Activated T-cell treated with anti-CD3 and anti-CD28 coated beads, Interleukin-2, amount 50 U/mL, for 24 hours (primary cell): ENCODE results near the gene CCDC15.
A peak's percentile ranks its signal among the peaks of the same experiment; 100 is the strongest.

Source experiments
- DNase-seq: peaks from one replicate; pipeline ENCODE4 v3.0.0-alpha.2; 2020
- H3K27ac Mint-ChIP-seq: 2 replicates; pipeline ENCODE4 v1.8.0; 2020; ENCODE audit warnings: mild to moderate bottlenecking, mixed read lengths
- H3K27me3 Mint-ChIP-seq: 2 replicates; pipeline ENCODE4 v1.8.0; 2020; ENCODE audit warnings: mixed read lengths
- H3K36me3 Mint-ChIP-seq: 2 replicates; pipeline ENCODE4 v1.8.0; 2020; ENCODE audit warnings: low read depth, mixed read lengths
- H3K4me1 Mint-ChIP-seq: 2 replicates; pipeline ENCODE4 v1.8.0; 2020; ENCODE audit warnings: low read depth, mixed read lengths
- H3K4me3 Mint-ChIP-seq: 2 replicates; pipeline ENCODE4 v1.8.0; 2020; ENCODE audit warnings: mild to moderate bottlenecking, moderate library complexity, mixed read lengths
- H3K9me3 Mint-ChIP-seq: 2 replicates; pipeline ENCODE4 v1.8.0; 2020; ENCODE audit warnings: mixed read lengths

The CCDC15 gene

DNA sequence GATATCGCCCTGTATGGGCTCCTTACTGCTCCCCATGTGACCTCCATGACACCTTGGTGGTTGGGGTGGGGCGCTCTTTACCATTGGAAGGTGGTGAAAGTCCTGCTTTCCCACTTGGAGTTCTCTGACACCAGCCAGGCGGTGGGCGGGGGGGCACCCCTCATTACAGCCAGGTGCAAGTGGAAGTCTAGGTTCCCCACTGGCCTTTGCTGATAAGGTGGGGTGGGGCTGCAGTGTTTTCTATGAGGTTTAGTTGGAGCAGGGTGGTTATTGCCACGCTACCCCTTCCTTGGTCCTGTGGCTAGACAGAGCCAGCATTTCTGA is 103.7 kb downstream of the CCDC15 start:
- Mint-ChIP-seq H3K27ac (no peak overlapping the region), H3K36me3 (no peaks in the 10 kb centered on the region), H3K9me3 (no peaks in the 10 kb centered on the region), H3K4me3 (no peak overlapping the region), H3K27me3 (peaks cover 10% of the 10 kb centered on the region), H3K4me1 (peaks cover 4% of the 10 kb centered on the region)
- no peak for DNase-seq

DNA sequence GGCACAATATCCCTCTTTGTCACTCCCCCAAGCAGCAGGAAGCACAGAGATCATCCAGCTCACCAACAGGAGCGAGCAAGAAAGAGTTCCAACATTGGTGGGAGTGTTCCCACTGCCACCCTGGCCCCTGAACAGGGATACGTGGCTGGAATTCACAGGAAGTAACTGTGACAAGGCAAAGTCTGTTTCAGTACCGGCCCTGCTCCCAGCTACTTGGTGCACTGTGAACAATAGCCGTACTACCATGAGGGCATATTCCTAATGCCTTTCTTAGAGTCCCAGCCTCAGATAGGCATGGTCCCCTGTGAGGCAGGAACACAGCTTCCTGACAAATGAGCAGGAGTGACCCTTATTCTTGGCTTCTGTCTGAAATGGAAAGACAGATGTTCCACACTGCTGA is 107.3 kb downstream of the CCDC15 start:
- H3K4me1 Mint-ChIP-seq = peaks cover 15% of the 10 kb centered on the region
- no peak for DNase-seq
- H3K9me3 Mint-ChIP-seq = no peaks in the 10 kb centered on the region
- no peak overlapping the region for H3K4me3 Mint-ChIP-seq
- H3K27me3 Mint-ChIP-seq = peaks cover 42% of the 10 kb centered on the region
- H3K36me3 Mint-ChIP-seq = no peaks in the 10 kb centered on the region
- no peak overlapping the region for H3K27ac Mint-ChIP-seq

DNA sequence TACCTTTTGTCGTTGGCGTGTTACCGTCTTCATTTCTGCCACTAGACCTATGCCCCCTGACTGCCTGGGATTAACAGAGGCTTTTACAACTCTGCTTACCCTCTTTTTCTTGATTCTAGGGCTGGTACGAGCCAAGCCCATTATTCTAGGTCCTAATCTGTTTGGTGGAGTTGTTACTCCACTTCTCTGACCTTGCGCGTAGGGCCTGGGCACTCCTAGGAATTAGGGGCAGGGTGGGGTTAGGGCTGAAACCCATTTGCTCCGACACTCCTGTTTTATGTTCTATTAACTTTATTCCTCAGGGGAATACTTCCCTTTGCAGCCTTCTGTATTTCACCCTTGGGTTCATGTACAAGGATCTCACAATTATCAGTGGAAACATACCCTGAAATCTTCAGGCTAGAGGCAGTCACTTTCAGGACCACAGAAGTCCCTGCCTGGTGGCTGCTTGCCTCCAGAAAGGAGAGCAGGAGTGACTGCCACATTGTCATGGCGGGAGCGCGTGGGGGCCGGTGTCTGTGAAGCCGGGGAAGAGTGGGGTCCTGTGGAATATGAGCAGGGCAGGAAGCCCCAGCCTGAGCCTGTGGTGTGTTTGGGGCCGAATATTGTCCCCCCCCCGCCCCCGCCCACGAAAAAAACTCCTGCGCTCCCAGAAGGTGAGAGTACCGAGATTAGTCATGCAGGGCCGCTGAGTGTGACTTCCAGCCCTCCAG is 108.4 kb downstream of the CCDC15 start:
- no peaks in the 10 kb centered on the region for H3K9me3 Mint-ChIP-seq
- peaks cover 15% of the 10 kb centered on the region for H3K4me1 Mint-ChIP-seq
- peak overlapping the region; percentile 52 for H3K27ac Mint-ChIP-seq
- no peak for DNase-seq
- peak overlapping the region; percentile 75 for H3K4me3 Mint-ChIP-seq
- no peaks in the 10 kb centered on the region for H3K36me3 Mint-ChIP-seq
- H3K27me3 Mint-ChIP-seq = peaks cover 44% of the 10 kb centered on the region

DNA sequence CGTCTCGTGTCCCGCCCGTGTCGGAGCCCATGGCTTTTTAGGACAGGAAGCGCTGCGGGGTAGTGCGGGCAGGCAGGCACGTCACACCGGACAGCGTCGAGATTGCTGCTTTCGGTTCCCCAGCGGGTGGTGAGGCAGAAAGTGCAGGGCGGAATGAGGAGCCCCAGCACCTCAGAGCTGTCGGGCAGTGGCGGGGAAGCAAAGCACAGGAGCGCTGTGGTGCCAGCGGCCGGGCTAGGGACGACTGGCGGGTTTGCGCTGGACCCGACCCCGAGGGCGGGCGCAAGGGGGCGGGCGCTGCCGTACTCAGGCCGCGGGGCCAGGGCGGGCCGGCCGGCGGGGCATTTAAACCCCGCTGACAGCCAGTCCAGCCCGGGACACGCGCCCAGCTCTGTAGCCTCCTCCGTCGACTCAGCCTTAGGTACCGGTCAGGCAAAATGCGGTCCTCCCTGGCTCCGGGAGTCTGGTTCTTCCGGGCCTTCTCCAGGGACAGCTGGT is 109.0 kb downstream of the CCDC15 start, which contains the start of gene SLC37A2:
SLC37A2 (plus strand) TSS at position 375 of the 498 bp plus-strand sequence; CDS start at position 438, 63 bp downstream.
- peak; percentile 55 for DNase-seq
- Mint-ChIP-seq H3K27ac (peak within 1 kb of the TSS; percentile 52), H3K4me3 (peak within 1 kb of the TSS; percentile 75), H3K4me1 (peaks cover 15% of the 10 kb centered on the region), H3K27me3 (peaks cover 49% of the 10 kb centered on the region), H3K36me3 (no peaks in the 10 kb centered on the region), H3K9me3 (no peaks in the 10 kb centered on the region)

DNA sequence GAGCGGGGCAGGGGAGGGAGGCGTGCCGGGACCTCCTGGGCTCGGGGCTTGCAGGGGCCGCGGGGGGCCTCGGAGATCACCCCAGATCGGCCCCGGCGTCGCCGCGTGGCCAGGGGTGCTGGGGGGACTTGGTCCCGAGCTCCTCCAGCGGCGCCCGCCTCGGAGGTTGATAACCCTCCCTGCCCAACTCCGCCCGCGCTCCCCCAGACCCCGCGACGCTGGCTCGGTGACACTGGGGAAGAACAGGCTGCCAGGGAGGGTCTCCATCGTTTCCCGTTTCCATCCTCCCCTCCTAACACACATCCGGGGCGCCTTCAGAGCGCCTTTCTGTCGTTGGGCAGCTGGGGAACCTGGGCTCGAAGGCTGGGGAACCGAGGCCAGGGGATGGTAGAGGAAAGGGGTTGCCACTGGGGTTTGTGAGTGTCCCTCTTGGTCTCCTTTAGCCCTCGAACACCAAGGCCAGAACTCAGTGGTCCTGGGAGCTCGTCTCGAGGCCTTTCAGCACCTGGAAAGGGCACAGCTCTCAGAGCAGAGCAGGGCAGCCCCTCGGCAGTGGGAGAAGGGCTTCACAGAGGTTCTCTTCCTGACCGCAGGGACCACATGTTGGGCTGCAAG is 109.5 kb downstream of the CCDC15 start:
- Mint-ChIP-seq H3K27ac (no peak overlapping the region), H3K9me3 (no peaks in the 10 kb centered on the region), H3K36me3 (no peaks in the 10 kb centered on the region), H3K4me3 (peak overlapping the region; percentile 39), H3K27me3 (peaks cover 54% of the 10 kb centered on the region), H3K4me1 (peaks cover 15% of the 10 kb centered on the region)
- no peak for DNase-seq

DNA sequence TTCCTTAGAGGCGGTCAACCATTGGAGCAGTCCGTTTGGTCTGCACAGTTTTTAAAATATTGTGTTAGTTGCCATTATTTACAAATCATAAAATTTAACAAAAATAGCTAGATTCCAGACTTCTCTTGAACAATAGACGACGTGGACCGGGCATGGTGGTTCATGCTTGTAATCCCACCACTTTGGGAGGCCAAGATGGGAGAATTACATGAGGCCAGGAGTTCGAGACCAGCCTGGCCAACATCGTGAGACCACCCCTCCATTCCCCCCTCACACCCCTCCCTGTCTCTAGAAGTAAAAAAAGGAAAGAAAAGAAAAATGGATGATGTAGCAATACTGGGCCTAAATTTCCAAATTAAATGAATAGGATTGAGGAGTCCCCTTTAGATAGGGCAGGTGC is 110.1 kb downstream of the CCDC15 start:
- peaks cover 58% of the 10 kb centered on the region for H3K27me3 Mint-ChIP-seq
- DNase-seq = no peak
- no peaks in the 10 kb centered on the region for H3K9me3 Mint-ChIP-seq
- peak overlapping the region; percentile 12 for H3K4me3 Mint-ChIP-seq
- H3K27ac Mint-ChIP-seq = no peak overlapping the region
- H3K36me3 Mint-ChIP-seq = no peaks in the 10 kb centered on the region
- peaks cover 15% of the 10 kb centered on the region for H3K4me1 Mint-ChIP-seq

DNA sequence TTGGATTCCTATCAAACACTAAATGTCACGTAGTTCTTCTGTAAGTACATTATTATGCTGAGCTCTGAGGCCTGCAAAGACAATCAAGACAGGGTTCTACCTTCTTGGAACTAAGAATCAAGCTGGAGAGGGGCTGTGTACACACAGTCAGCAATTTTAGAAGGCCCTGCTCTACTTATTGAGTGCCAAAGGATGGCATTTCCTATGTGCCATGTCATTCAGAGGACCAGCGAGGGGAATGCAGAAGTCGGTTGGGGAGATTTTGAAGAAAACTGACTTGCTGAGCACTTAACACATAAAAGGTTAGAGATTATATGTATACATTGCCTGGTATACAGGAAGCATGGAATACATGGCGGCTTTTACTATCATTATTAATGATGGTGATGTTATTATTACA is 114.4 kb downstream of the CCDC15 start:
- H3K27ac Mint-ChIP-seq = no peak overlapping the region
- no peak for DNase-seq
- peaks cover 19% of the 10 kb centered on the region for H3K4me1 Mint-ChIP-seq
- no peaks in the 10 kb centered on the region for H3K9me3 Mint-ChIP-seq
- peaks cover 65% of the 10 kb centered on the region for H3K27me3 Mint-ChIP-seq
- H3K4me3 Mint-ChIP-seq = no peak overlapping the region
- no peaks in the 10 kb centered on the region for H3K36me3 Mint-ChIP-seq

DNA sequence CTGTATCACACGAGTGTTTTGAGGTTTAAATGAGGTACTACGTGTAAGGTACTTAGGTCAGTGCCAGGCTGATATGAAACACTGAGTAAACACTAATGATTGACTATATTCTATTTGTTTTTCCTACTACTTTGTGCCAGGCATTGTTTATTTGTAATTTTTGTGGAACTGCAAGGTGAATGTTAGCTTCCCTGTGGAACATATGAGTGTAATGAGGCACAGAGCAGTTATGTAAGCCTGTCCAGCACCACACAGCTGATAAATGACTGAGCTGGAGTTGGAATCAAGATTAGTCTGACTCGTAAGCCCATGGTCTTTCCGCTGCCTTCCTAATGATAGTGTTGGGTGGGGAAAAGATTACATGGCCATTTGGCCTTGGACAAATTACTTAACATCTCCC is 115.0 kb downstream of the CCDC15 start:
- peaks cover 13% of the 10 kb centered on the region for H3K4me1 Mint-ChIP-seq
- no peak overlapping the region for H3K4me3 Mint-ChIP-seq
- H3K27me3 Mint-ChIP-seq = peaks cover 64% of the 10 kb centered on the region
- no peak overlapping the region for H3K27ac Mint-ChIP-seq
- no peaks in the 10 kb centered on the region for H3K36me3 Mint-ChIP-seq
- H3K9me3 Mint-ChIP-seq = no peaks in the 10 kb centered on the region
- no peak for DNase-seq

DNA sequence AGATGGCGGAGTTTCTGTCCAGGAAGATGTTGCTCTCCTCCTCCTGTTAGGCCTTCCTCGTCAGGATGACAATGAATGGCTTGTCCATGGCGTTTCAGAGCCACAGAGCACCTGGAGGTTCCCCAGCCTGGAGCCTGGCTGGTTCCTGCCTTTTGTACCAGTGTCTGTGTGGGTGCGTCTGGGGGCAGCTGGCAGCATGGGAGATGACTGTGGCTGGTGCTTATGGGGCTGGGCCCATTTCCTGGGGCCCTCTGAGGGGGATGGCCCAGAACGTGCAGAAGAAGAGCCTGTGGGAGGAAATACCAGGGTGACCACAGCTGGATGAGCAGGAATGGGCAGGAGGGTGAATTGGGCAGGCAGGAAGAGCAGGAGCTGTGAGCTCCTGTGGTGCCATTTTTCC is 115.8 kb downstream of the CCDC15 start:
- Mint-ChIP-seq H3K4me1 (peaks cover 11% of the 10 kb centered on the region), H3K4me3 (no peak overlapping the region), H3K27ac (no peak overlapping the region), H3K36me3 (no peaks in the 10 kb centered on the region), H3K27me3 (peaks cover 60% of the 10 kb centered on the region), H3K9me3 (no peaks in the 10 kb centered on the region)
- DNase-seq = no peak

DNA sequence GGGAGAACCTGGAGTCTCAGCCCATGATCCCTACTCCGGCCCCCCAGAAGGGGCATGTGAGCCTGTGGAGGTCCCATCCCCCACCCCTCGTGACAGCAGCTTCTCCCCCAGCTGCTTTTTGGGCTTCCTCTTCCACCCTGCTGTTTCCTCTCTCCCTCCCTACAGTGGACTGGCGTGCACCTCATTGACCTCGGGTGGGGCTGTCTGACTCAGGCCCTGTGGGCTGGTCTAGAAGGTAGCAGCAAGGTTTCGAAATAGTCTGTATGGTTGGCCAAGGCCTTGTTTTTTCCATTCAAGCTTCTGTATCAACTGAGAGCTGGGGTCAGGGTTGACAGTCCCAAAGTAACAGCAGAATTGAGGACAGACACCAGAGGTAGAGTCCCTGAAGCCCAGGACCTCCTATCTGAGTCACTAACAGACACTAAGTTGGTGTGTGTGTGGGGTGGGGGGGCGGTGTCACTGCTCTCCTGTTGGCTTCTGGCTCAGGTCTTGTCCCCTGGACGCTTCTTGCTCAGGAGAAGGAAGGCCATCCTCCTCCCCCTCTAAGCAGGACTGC is 116.8 kb downstream of the CCDC15 start:
- Mint-ChIP-seq H3K4me3 (no peak overlapping the region), H3K27ac (no peak overlapping the region)

DNA sequence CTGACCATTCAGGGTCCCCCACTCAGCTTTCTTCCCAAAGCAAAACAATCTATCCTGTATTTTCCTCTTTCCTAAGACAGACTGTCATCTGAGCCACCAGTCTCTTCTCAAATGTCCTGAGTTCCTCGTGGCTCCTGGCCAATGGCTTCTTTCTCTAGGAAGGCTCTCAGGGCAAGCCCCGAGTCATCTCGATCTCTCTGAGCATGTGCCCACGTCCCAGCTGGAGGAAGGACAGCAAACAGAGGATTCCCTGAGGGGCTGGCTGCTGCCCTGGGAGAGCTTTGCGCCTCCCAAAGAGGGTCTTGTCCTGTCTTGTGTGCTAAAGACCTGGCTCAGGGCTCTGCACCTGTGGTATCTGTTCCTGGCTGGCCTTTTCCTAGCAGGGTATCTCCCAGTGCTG is 117.4 kb downstream of the CCDC15 start:
- no peak overlapping the region for H3K27ac Mint-ChIP-seq
- H3K9me3 Mint-ChIP-seq = no peaks in the 10 kb centered on the region
- H3K36me3 Mint-ChIP-seq = no peaks in the 10 kb centered on the region
- DNase-seq = peak; percentile 14
- peaks cover 11% of the 10 kb centered on the region for H3K4me1 Mint-ChIP-seq
- peaks cover 43% of the 10 kb centered on the region for H3K27me3 Mint-ChIP-seq
- no peak overlapping the region for H3K4me3 Mint-ChIP-seq

More for the DNA sequence above, 116.8 kb downstream of the CCDC15 start:
- peaks cover 11% of the 10 kb centered on the region for H3K4me1 Mint-ChIP-seq
- H3K9me3 Mint-ChIP-seq = no peaks in the 10 kb centered on the region
- H3K27me3 Mint-ChIP-seq = peaks cover 50% of the 10 kb centered on the region
- peak; percentile 32 for DNase-seq
- H3K36me3 Mint-ChIP-seq = no peaks in the 10 kb centered on the region

DNA sequence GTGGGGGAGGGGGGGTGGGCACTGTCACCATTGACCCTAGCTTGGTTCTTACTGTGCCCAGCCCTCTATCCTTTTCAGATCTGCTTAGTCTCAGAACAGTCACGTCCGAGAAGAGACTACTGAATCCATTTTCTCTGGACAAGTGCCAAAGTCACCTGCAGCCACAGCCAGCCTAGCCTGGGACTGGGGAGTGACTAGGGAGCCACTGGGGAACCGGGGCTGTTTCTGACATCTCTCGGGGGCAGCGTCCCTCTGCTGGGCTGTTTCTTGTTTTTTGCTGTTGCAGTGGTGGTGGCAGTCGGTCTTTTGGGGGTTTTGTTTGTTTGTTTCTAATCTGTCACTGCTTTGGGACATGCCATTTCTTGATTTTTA is 117.8 kb downstream of the CCDC15 start:
- Mint-ChIP-seq H3K9me3 (no peaks in the 10 kb centered on the region), H3K4me1 (peaks cover 11% of the 10 kb centered on the region), H3K27ac (no peak overlapping the region), H3K4me3 (no peak overlapping the region), H3K36me3 (no peaks in the 10 kb centered on the region), H3K27me3 (peaks cover 43% of the 10 kb centered on the region)
- no peak for DNase-seq

DNA sequence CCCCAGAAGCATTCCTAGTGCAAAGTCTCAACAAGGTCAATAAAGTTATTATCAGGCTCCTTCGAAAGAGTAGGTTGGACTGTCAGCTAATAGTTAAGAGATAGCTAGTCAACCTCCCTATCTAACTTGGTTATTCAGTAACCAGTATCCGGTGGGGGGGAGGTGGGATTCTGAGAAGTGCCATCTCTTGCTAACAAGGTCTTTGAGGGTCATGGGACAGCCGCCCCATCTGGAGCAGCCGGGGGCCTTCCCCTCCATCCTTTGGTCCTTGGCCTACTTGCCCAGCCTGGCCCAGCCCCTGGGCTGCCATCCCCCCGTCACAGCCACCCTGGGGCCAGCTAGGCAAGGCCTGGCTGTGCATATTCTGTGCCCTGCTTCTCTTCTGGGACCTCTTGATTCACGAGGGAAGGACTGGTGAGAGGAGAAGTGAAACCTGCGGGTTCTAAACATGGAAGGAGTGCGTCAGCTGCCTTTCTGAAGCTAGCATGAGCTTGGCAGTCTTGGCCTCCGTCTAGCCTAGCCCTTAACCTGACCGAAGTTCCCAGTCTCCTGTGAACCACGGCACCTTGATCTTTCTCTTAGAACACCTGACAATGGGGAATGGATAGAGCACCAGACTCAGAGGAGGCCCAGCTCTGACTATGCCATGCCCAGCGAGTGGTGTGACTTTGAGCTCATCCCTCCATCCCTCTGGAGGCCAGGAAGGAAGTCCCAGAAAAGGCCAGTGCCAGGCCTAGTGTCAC is 118.4 kb downstream of the CCDC15 start:
- Mint-ChIP-seq H3K4me3 (no peak overlapping the region), H3K27me3 (peaks cover 43% of the 10 kb centered on the region), H3K4me1 (peaks cover 11% of the 10 kb centered on the region), H3K9me3 (no peaks in the 10 kb centered on the region), H3K36me3 (no peaks in the 10 kb centered on the region), H3K27ac (no peak overlapping the region)
- no peak for DNase-seq

DNA sequence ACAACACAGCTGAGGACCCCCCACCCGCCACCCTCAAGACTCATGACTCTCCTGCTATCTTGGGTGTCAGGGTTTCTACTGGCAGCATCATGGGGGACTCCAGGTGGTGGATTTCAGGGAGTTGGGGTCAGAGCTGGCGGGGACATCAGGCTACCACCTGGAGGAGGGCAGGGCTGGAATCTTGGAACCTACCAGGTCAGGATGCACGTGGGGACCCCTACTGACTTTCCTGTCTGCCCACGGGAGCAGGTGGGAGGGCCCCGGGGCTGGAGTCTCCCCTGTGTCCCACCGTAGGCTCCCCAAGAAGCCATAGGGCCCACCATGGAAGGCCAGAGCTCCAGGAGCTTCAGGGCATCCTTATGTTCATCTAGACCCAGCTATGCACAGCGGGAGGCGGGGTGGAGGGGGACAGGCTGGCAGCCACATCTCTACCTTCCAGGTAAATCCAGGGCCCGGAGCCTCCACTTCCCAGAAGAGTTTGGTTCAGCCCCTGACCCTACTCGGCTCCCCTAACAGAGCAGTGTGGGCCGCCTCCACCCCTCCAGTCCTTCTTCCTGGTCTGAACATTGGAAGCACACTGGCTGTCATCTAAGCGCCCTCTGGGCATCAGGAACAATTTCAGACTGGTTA is 119.1 kb downstream of the CCDC15 start:
- DNase-seq = peak; percentile 16
- no peak overlapping the region for H3K4me3 Mint-ChIP-seq
- peaks cover 11% of the 10 kb centered on the region for H3K4me1 Mint-ChIP-seq
- peaks cover 37% of the 10 kb centered on the region for H3K27me3 Mint-ChIP-seq
- no peak overlapping the region for H3K27ac Mint-ChIP-seq
- no peaks in the 10 kb centered on the region for H3K36me3 Mint-ChIP-seq
- H3K9me3 Mint-ChIP-seq = no peaks in the 10 kb centered on the region
